Effector memory CD8-positive, alpha-beta T cell (primary cell): ENCODE results near the gene SIVA1.
A peak's percentile ranks its signal among the peaks of the same experiment; 100 is the strongest.

Experiments used
- ATAC-seq: fragments of 150-1000 bp; cut with Tn5 transposase; replicated peaks from 2 replicates; pipeline ENCODE4 v1.10.0; 2021; ENCODE audit warnings: mild to moderate bottlenecking, moderate library complexity
- DNase-seq, 3 experiments: peaks; one replicate each; pipeline ENCODE4 v3.0.0; 2021
- H3K27ac Mint-ChIP-seq, 2 donors: one replicate each; pipeline ENCODE4 v1.8.0; 2022; ENCODE audit warnings: mild to moderate bottlenecking in 2 of 2, mixed read lengths in 2 of 2, moderate library complexity in 2 of 2
- H3K27me3 Mint-ChIP-seq, 2 donors: one replicate each; pipeline ENCODE4 v1.8.0; 2022; ENCODE audit warnings: mixed read lengths in 2 of 2
- H3K36me3 Mint-ChIP-seq: one replicate; pipeline ENCODE4 v1.8.0; 2022; ENCODE audit warnings: mild to moderate bottlenecking, moderate library complexity, mixed read lengths; ENCODE audit not compliant: insufficient read depth
- H3K4me1 Mint-ChIP-seq, 2 donors: one replicate each; pipeline ENCODE4 v1.8.0; 2022; ENCODE audit warnings: low read depth in 2 of 2, mixed read lengths in 2 of 2
- H3K4me3 Mint-ChIP-seq, 2 donors: one replicate each; pipeline ENCODE4 v1.8.0; 2022; ENCODE audit warnings: mild to moderate bottlenecking in 2 of 2, mixed read lengths in 2 of 2, moderate library complexity in 2 of 2
- H3K9me3 Mint-ChIP-seq, 2 donors: one replicate each; pipeline ENCODE4 v1.8.0; 2022; ENCODE audit warnings: mixed read lengths in 2 of 2

Gene SIVA1

DNA sequence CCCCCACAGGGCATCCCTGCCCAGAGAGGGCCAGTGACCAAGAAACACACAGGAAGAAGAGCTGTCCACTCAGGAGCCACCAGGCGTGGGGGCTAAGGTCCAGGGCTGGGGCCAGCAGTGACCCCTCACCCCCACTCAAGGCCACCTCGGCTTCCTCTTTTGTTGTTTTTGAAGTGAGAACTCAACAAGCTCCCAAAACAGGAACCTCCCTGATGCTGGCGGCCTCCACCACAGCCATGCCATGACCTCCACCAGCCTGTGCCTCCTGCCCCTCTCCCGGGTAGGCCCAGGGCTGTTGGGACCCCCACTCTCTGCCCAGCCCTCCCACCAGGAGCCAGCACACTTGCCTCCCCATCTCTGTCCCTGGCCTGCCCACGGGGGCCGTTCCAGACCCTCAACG is 34.8 kb downstream of the SIVA1 start:
- Mint-ChIP-seq H3K4me1 (peaks cover 14 to 32% of the 10 kb centered on the region in 2 donors), H3K27me3 (no peaks in the 10 kb centered on the region), H3K4me3 (peak overlapping the region in 1 of 2 donors; percentile 23), H3K9me3 (no peaks in the 10 kb centered on the region), H3K27ac (peak overlapping the region; percentile 68 to 77), H3K36me3 (peaks cover 11% of the 10 kb centered on the region)
- ATAC-seq (no peak), DNase-seq (no peak)

DNA sequence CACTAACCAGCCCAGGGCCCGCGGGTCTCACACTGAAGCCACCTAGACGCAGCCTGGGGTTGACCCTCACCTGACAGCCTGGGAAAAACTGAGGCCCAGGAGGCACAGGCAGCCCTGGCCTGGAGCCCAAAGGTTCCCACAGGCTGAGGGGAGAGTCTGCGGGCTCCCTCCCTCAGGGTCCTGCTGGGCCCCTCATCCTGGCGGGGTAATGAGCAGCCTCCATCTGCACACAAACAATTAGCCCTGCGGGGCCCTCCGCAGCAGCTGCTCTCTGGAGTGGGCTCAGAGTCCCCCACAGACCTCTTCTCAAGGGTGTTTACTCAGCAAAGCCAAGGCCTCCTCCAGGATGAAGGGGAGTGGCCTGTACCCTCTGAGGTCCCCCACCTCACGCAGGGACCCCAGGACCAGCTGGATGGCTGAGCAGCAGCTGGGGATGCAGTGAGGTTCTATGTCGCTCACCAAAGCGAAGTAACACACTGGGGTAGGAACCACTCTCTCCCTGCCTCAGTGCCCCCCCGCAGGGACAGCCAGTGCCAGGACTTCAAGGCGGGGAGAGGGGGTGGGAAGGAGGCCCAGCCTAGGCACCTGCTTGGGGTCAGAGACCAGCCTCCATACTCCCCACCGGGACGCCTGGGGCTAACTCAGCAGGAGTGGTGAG is 35.3 kb downstream of the SIVA1 start:
- H3K9me3 Mint-ChIP-seq = no peaks in the 10 kb centered on the region
- DNase-seq (no peak), ATAC-seq (no peak)
- H3K4me3 Mint-ChIP-seq = peak overlapping the region in 1 of 2 donors; percentile 23
- H3K27ac Mint-ChIP-seq = peak overlapping the region; percentile 68 to 77
- no peaks in the 10 kb centered on the region for H3K27me3 Mint-ChIP-seq
- H3K36me3 Mint-ChIP-seq = peaks cover 11% of the 10 kb centered on the region
- peaks cover 19 to 37% of the 10 kb centered on the region in 2 donors for H3K4me1 Mint-ChIP-seq

GRCh38 chr14:104788873-104789663 is 36.1 kb downstream of the SIVA1 start:
- no peaks in the 10 kb centered on the region for H3K9me3 Mint-ChIP-seq
- H3K4me3 Mint-ChIP-seq = no peak overlapping the region
- DNase-seq (no peak), ATAC-seq (no peak)
- H3K27me3 Mint-ChIP-seq = no peaks in the 10 kb centered on the region
- H3K27ac Mint-ChIP-seq = peak overlapping the region in 1 of 2 donors; percentile 77
- H3K4me1 Mint-ChIP-seq = peaks cover 25 to 42% of the 10 kb centered on the region in 2 donors
- peaks cover 15% of the 10 kb centered on the region for H3K36me3 Mint-ChIP-seq

DNA sequence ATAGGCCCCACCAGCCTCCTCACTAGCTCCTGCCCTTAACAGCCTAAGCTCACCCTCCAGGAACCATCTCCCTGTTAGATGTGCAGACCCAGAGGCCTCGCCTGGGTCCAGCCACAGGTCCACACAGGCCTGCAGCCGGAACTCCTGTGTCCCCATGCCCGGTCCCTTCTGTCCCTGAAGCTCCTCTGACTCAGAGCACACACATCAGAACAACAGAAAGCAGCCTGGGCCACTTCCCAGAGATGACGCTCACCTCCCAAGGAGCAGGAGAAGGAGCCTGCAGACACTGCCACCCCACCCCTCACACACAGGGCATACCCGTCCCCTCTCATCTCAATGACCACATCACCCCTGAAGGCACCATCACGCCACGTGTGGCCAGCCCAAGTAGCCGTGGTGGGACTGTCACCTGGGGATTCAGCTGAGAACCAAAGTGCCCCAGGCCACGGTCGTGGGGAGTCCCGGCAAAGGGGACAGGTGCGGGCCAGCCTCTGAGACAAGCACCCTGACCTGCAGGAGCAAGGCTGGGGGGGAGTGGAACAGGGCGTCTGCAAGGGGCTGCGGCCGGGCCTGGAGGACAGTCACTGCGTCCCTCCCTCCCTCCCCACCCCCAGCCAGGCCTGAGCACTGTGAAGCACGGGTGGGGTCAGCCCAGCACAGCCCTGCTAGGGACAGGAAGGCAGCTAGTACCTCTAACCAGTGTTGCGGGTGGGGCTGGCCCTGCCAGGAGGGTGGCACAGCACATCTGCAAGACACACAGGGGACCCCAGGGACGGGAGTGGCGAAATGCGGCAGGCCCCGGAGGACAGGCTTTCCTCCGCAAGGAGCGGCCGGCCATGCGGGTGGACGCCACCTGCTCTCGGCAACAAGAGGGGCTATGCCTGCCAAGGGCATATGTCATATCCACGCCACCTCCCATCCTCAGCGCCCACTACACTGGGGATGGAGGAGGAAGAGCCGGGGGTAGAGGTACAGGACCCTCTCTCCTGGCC is 37.1 kb downstream of the SIVA1 start:
- Mint-ChIP-seq H3K4me1 (peaks cover 31 to 47% of the 10 kb centered on the region in 2 donors), H3K4me3 (no peak overlapping the region), H3K9me3 (no peaks in the 10 kb centered on the region), H3K27ac (no peak overlapping the region), H3K36me3 (peaks cover 16% of the 10 kb centered on the region), H3K27me3 (no peaks in the 10 kb centered on the region)
- DNase-seq = no peak
- no peak for ATAC-seq

GRCh38 chr14:104791425-104791824 is 38.5 kb downstream of the SIVA1 start:
- Mint-ChIP-seq H3K27ac (peak overlapping the region in 1 of 2 donors; percentile 69), H3K4me3 (peak overlapping the region in 1 of 2 donors; percentile 38), H3K27me3 (no peaks in the 10 kb centered on the region)

GRCh38 chr14:104792101-104792884 is 39.3 kb downstream of the SIVA1 start:
- Mint-ChIP-seq H3K4me3 (peak overlapping the region; percentile 87 to 89), H3K4me1 (peaks cover 31 to 44% of the 10 kb centered on the region in 2 donors), H3K27ac (peak overlapping the region; percentile 88), H3K27me3 (no peaks in the 10 kb centered on the region), H3K9me3 (no peaks in the 10 kb centered on the region), H3K36me3 (peaks cover 24% of the 10 kb centered on the region)
- ATAC-seq = no peak
- DNase-seq = no peak

More at GRCh38 chr14:104791425-104791824, 38.5 kb downstream of the SIVA1 start:
- no peaks in the 10 kb centered on the region for H3K9me3 Mint-ChIP-seq
- H3K36me3 Mint-ChIP-seq = peaks cover 19% of the 10 kb centered on the region
- ATAC-seq (no peak), DNase-seq (no peak)
- H3K4me1 Mint-ChIP-seq = peaks cover 31 to 46% of the 10 kb centered on the region in 2 donors

GRCh38 chr14:104792945-104793702 is 40.2 kb downstream of the SIVA1 start:
- no peak for DNase-seq
- H3K27me3 Mint-ChIP-seq = no peaks in the 10 kb centered on the region

DNA sequence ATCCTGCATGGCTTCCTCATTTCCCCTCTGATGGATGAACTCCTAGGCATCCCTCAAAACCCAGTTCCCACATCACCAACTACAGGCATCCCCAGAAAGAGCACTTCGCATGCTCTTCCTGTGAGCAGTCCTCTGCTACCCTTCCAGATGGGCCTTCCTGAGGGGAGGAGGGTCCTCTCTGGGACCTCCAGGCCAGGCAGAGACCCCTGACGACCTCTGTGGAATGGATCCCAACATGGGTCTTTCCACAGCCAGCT is 40.7 kb downstream of the SIVA1 start:
- Mint-ChIP-seq H3K27ac (peak overlapping the region; percentile 88), H3K9me3 (no peaks in the 10 kb centered on the region), H3K4me1 (peaks cover 31 to 38% of the 10 kb centered on the region in 2 donors), H3K36me3 (peaks cover 26% of the 10 kb centered on the region), H3K27me3 (no peaks in the 10 kb centered on the region), H3K4me3 (peak overlapping the region; percentile 87 to 89)
- DNase-seq = no peak
- ATAC-seq = no peak

More at GRCh38 chr14:104792945-104793702, 40.2 kb downstream of the SIVA1 start:
- peaks cover 31 to 40% of the 10 kb centered on the region in 2 donors for H3K4me1 Mint-ChIP-seq
- H3K9me3 Mint-ChIP-seq = no peaks in the 10 kb centered on the region
- no peak for ATAC-seq
- peak overlapping the region; percentile 87 to 89 for H3K4me3 Mint-ChIP-seq
- H3K27ac Mint-ChIP-seq = peak overlapping the region; percentile 88
- H3K36me3 Mint-ChIP-seq = peaks cover 26% of the 10 kb centered on the region

- Mint-ChIP-seq H3K27ac (peak overlapping the region; percentile 88), H3K36me3 (peaks cover 31% of the 10 kb centered on the region), H3K27me3 (no peaks in the 10 kb centered on the region), H3K4me3 (peak overlapping the region; percentile 87 to 89), H3K9me3 (no peaks in the 10 kb centered on the region), H3K4me1 (peaks cover 31 to 38% of the 10 kb centered on the region in 2 donors)
- DNase-seq (peak in 1 of 3 experiments; percentile 27), ATAC-seq (peak; percentile 18)
Measured at GRCh38 chr14:104794099-104794498, 41.2 kb downstream of the SIVA1 start.

- Mint-ChIP-seq H3K27ac (peak overlapping the region; percentile 88), H3K36me3 (peaks cover 33% of the 10 kb centered on the region), H3K9me3 (no peaks in the 10 kb centered on the region), H3K4me3 (peak overlapping the region; percentile 87 to 89), H3K27me3 (no peaks in the 10 kb centered on the region), H3K4me1 (peaks cover 31 to 38% of the 10 kb centered on the region in 2 donors)
- ATAC-seq (no peak), DNase-seq (no peak)
Measured at GRCh38 chr14:104794631-104794992, 41.7 kb downstream of the SIVA1 start.

DNA sequence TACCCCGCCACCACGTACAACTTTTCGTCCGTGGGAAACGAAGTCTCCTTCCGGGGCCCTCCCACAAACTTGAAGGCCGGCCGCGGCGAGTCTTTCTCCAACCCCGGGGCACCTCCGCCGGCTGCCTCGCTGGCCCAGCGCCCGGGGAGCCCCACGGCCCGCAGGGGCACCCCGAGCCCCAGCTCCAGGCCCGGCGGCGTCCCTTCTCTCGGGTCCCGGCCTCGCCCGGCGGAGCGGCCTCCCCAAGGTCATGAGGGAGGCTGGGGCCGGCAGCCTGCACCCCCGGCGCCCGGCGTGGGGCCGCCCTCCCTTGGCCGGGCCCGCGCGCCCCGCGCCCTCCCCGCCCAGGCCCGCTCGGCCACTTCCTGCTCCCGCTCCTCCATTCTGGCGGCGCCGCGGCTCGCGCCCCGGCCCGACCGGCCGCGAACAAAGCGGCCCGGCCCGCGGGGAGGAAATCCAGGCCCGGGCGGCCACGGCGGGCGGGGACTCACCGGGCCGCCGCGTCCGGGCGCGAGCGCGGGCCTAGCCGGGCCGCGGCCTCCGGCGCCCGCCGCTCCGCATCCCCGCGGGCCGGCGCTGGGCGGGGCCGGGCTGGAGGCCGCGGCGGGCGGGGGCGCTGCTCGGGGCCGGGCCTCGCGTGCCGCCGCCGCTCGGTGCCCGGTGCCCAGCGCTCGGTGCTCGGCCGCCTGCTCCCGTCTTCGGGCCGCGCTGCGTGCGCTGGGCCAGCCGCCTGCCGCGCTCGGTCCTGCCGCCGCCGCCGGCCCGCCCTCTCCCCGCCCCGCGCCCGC is 42.2 kb downstream of the SIVA1 start, which contains the start of gene AKT1:
Gene AKT1, minus strand, starts transcription at position 756 of the 788 bp plus-strand sequence. CDS start 3,105 bp downstream, outside the sequence.
- Mint-ChIP-seq H3K27me3 (no peaks in the 10 kb centered on the region), H3K4me3 (peak within 1 kb of the TSS; percentile 87 to 89), H3K36me3 (peaks cover 32% of the 10 kb centered on the region), H3K9me3 (no peaks in the 10 kb centered on the region), H3K27ac (peak within 1 kb of the TSS; percentile 88), H3K4me1 (peaks cover 31 to 36% of the 10 kb centered on the region in 2 donors)
- DNase-seq = peak in 1 of 3 experiments; percentile 21
- peak; percentile 45 for ATAC-seq
